ENCODE data around the gene DNAH7.

DNAH7 gene

DNA sequence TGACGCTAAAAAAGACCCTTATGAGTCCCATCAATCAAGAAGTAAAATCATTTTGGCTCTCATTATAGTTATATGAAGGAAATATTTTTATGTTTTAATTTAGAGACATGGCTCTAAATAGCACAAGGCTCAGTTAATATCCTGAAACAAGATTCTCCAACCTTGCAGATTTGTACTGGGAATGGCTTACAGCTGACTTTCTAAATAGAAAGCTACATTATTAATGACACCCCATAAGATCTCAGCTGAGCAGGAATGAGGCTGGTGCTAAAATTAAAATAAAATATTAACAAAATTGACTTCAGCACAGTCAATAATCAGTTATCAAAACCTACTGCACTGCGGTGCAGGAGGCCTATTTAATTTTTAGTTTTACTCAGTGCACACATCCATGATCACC is 274.8 kb downstream of the DNAH7 start:
- no peak for DNase-seq

- no peak for DNase-seq
Measured at GRCh38 chr2:195782156-195782555, 286.5 kb downstream of the DNAH7 start.

DNA sequence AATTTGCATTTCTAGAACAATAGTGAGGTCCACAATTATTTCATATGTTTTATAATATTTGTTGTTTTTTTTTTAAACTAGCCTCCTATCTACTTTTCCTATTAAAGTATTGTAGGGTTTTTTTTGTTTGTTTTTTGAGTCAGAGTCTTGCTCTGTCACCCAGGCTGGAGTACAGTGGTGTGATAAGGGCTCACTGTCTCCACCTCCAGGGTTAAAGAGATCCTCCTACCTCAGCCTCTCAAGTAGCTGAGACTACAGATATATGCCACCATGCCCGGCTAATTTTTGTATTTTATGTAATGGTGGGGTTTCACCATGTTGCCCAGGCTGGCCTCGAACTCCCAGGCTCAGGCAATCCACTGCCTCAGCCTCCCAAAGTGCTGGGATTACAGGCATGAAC is 289.1 kb downstream of the DNAH7 start:
- DNase-seq = no peak

DNA sequence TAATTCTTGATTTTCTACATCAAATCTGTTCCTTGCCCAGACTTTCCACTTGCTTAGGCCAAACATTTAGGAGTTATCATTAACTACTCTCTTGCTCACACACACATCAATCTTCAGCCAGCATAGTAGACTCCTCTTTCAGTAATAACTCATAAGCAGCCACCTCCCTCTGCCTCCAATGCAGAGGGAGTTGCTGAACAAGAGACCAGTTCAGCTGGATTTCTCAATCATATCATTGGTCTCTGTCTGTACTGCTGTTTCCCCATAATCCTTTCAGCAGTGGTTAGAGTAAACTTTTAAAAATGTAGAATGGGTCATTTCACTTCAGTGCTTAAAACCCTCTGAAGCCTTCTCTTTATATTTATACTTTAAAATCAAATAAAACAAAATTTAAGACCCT is 298.7 kb downstream of the DNAH7 start:
- DNase-seq = no peak

GRCh38 chr2:195768431-195768830 is 300.2 kb downstream of the DNAH7 start:
- DNase-seq = no peak

DNA sequence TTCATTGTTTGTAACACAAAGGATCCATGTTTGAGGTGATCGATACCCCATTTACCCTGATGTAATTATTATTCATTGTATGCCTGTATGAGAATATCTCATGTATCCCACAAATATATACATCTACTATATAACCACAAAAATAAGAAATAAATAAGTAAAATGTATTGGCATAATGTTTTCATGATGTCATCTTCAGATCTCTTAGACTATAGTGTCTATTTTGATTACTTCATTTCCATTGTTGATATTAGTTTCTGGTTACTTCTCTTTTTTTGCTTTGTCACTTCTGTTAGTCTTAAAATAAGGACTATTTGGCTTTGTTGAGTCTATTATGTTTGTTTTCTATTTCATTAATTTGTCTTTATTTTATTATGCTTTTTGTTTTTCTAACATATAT is 301.9 kb downstream of the DNAH7 start:
- no peak for DNase-seq

DNA sequence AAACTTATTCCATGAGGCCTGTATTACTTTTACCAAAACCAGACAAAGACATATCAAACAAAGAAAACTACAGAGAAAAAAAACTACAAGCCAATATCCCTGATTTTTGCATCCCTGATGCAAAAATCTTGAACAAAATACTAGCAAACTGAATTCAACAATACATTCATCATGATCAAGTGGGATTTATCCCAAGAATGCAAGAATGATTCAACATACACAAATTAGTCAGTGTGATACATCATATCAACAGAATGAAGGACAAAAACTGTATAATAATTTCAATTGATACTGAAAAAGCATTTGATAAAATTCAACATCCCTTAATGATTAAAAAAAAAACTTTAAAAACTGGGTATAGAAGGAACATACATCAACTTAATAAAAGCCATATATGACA is 304.8 kb downstream of the DNAH7 start:
- no peak for DNase-seq

GRCh38 chr2:195759877-195760276 is 308.8 kb downstream of the DNAH7 start:
- DNase-seq = no peak

DNA sequence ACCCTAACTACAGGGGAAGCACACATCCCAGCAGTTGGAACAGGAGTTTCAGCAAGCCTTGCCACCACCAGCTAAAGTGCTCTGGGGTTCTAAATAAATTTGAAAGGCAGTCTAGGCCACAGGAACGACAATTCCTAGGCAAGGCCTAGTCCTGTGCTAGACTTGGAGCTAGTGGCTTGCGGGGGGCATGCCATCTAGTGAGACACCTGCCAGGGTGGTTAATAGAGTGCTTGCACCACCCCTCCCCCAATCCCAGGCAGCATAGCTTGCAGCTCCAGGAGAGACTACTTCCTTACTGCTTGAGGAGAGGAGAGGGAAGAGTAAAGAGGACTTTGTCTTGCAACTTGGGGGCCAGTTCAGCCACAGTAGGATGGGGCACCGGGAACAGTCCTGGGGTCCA is 309.8 kb downstream of the DNAH7 start:
- DNase-seq = no peak

GRCh38 chr2:195756218-195756942 is 312.3 kb downstream of the DNAH7 start:
- no peak for DNase-seq

DNA sequence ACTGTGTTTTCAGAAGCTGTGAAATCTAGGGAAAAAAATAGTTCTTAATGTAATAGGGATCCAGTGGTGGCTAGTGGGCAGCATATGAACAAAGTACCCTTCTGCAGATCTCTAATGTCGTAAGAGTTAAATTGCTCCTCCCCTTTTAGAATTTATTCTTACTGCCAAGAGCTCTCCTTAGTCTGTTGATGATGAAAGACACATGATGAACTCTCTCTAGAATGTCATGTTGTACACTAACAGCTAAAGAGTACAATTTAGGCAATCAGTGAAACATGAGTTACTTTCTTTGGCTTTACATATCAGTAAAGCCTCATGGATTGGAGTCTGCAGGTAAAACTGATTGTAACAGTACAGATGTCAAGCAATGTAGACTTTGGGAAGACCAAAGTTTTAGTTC is 327.4 kb downstream of the DNAH7 start:
- no peak for DNase-seq

GRCh38 chr2:195737511-195738325 is 330.9 kb downstream of the DNAH7 start:
- DNase-seq = no peak

GRCh38 chr2:195735347-195735746 is 333.3 kb downstream of the DNAH7 start:
- DNase-seq = no peak

- no peak for DNase-seq
Measured at GRCh38 chr2:195734931-195735330, 333.7 kb downstream of the DNAH7 start.

DNA sequence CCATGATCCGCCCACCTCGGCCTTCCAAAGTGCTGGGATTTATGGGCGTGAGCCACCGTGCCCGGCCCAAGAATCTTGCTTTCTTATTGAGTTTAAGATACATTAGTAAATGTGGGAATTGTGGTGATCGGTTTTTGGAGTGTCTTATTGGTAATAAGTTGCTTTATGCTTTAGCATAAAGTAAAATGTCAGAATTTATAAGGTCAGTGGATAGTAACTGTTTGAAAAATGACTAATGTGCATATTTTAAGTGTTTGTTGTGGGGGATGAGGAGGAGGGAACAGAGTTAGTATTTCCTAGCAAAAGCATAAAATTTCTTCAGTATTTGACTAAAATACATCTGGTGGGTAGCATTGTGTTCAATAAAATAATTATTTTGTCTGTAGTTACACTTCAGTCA is 334.2 kb downstream of the DNAH7 start:
- no peak for DNase-seq

DNA sequence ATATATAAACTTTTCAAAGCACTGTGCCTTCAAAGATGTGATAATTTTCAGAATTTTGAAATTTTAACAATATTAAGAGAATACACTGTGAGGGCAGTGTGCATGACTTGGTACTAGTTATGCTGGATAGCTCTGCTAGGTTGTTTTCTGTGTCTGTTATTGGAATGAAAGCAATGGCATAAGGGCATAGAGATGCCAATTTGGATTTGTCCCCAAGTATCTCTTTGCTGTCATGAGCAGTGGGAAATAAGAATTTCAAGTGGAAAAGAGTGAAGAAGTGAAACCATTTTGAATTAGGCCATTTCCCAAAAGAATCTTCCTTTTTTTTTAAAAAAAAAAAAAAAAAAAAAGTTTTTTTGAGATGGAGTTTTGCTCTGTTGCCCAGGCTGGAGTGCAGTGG is 334.8 kb downstream of the DNAH7 start:
- no peak for DNase-seq

- no peak for DNase-seq
Measured at GRCh38 chr2:195732574-195732973, 336.1 kb downstream of the DNAH7 start.

DNA sequence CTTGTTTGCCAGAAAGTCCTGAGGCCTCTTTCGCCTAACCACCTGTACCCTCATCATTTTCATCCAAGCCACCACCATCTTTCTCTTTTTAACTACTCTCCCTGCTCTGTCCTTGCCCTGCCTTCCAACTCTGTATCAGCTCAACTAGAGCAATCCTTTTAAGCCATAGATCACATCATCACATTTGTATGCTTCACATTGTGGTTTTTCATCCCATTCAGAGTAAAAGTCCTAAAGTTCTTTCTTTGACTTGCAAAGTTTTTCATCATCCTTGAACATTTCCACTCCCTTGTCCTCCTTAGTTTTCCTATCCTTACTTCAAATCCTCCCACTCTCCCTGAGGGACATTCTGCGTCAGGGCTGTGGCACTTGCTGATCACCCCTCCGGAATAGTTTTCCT is 337.7 kb downstream of the DNAH7 start:
- no peak for DNase-seq

GRCh38 chr2:195727106-195727505 is 341.5 kb downstream of the DNAH7 start:
- DNase-seq = no peak

- no peak for DNase-seq
Measured at GRCh38 chr2:195722075-195722474, 346.6 kb downstream of the DNAH7 start.

GRCh38 chr2:195721042-195721441 is 347.6 kb downstream of the DNAH7 start:
- DNase-seq = no peak

- no peak for DNase-seq
Measured at GRCh38 chr2:195716466-195716865, 352.2 kb downstream of the DNAH7 start.

- DNase-seq = no peak
Measured at GRCh38 chr2:195711478-195711877, 357.2 kb downstream of the DNAH7 start.

All from GOT3 (cell line).